GM12874 (cell line): ENCODE measurements around the gene RNF150.

Source experiments
- TF ChIP-seq, protein P1 (sequence below): IDR thresholded peaks from 2 replicates; pipeline ENCODE4 v1.5.1; 2011; ENCODE audit warnings: low read depth, mild to moderate bottlenecking, control low read depth, low read length, moderate library complexity; ENCODE audit not compliant: insufficient read depth

The RNF150 gene

DNA sequence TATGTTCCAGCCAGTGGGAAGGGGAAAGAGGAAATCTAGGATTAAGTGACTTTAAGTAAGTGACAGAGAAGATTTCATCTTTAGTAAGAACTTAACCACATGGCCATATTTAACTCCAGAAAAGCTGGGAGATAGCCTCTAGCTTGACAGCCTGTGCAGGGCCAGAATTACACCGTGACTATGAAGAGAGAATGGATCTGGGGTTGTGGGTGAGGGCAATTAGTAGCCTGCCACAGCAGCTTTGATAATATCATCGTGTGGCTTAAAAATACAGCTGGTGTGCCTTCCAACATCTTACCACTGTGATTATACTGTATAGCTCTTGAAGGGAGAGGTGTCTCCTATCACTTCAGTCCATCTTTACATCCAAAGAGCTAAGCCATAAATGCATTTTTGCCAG is 319.5 kb downstream of the RNF150 start:
- TF ChIP-seq, protein P1, sequence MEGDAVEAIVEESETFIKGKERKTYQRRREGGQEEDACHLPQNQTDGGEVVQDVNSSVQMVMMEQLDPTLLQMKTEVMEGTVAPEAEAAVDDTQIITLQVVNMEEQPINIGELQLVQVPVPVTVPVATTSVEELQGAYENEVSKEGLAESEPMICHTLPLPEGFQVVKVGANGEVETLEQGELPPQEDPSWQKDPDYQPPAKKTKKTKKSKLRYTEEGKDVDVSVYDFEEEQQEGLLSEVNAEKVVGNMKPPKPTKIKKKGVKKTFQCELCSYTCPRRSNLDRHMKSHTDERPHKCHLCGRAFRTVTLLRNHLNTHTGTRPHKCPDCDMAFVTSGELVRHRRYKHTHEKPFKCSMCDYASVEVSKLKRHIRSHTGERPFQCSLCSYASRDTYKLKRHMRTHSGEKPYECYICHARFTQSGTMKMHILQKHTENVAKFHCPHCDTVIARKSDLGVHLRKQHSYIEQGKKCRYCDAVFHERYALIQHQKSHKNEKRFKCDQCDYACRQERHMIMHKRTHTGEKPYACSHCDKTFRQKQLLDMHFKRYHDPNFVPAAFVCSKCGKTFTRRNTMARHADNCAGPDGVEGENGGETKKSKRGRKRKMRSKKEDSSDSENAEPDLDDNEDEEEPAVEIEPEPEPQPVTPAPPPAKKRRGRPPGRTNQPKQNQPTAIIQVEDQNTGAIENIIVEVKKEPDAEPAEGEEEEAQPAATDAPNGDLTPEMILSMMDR, result no peak

GRCh38 chr4:140812916-140813315 is 320.4 kb downstream of the RNF150 start:
- TF ChIP-seq, protein P1, result no peak

GRCh38 chr4:140811429-140811828 is 321.8 kb downstream of the RNF150 start:
- TF ChIP-seq, protein P1, result no peak
